NCI-H1930 (cell line): ENCODE data around the gene PCNT.

Experiments used
- DNase-seq, 2 experiments: peaks; one replicate each; lab custom pipeline; 2025; lab: John Stamatoyannopoulos, UW

Gene PCNT

GRCh38 chr21:46482846-46483231 is 158.9 kb downstream of the PCNT start:
- no peak for DNase-seq

GRCh38 chr21:46483300-46484295 is 159.6 kb downstream of the PCNT start:
- DNase-seq, result no peak

- no peak for DNase-seq
These were observed 162.6 kb downstream of the PCNT start for GRCh38 chr21:46486481-46487126.

- DNase-seq, result no peak
These were observed 165.3 kb downstream of the PCNT start for GRCh38 chr21:46489162-46489663.

- no peak for DNase-seq
These were observed 165.8 kb downstream of the PCNT start for GRCh38 chr21:46489800-46490199.

- DNase-seq, result no peak
These were observed 167.6 kb downstream of the PCNT start for GRCh38 chr21:46491553-46491952.

GRCh38 chr21:46492851-46493250 is 168.9 kb downstream of the PCNT start:
- no peak for DNase-seq

GRCh38 chr21:46493828-46494227 is 169.9 kb downstream of the PCNT start:
- DNase-seq, result no peak
